Neural progenitor cell (in vitro differentiated cells): Measurements from ENCODE around the gene NLK. TPM values are rescaled to one million over a fixed set of nuclear protein-coding genes. Genes with fewer than 3 reads are reported as not detected.

ENCODE experiments used
- DNase-seq: peaks from one replicate; pipeline ENCODE4 v3.0.0-alpha.2; 2016; ENCODE audit warnings: low spot score
- H2AFZ ChIP-seq: fragments of 200-600 bp; sonication (generic); replicated peaks from 2 replicates; pipeline ENCODE4 v1.6.1; 2016; ENCODE audit warnings: antibody characterized with exemption
- H3F3A ChIP-seq: fragments of 200-600 bp; sonication (generic); 2 replicates; pipeline ENCODE4 v1.6.1; 2016; ENCODE audit warnings: antibody characterized with exemption, low read depth
- H3K27ac ChIP-seq: fragments of 200-600 bp; sonication (generic); 2 replicates; pipeline ENCODE4 v1.5.1; 2016; ENCODE audit warnings: mild to moderate bottlenecking
- H3K27me3 ChIP-seq: fragments of 200-600 bp; sonication (generic); 2 replicates; pipeline ENCODE4 v1.6.1; 2016; ENCODE audit warnings: mild to moderate bottlenecking, moderate library complexity
- H3K36me3 ChIP-seq: fragments of 200-600 bp; sonication (generic); 2 replicates; pipeline ENCODE4 v1.5.1; 2016
- H3K4me1 ChIP-seq: fragments of 200-600 bp; sonication (generic); 2 replicates; pipeline ENCODE4 v1.6.1; 2016; ENCODE audit warnings: mixed run types
- H3K4me2 ChIP-seq: fragments of 200-600 bp; sonication (generic); 2 replicates; pipeline ENCODE4 v1.6.1; 2016
- H3K4me3 ChIP-seq: fragments of 200-600 bp; sonication (generic); 2 replicates; pipeline ENCODE4 v1.5.1; 2016
- H3K79me2 ChIP-seq: fragments of 200-600 bp; sonication (generic); 2 replicates; pipeline ENCODE4 v1.6.1; 2016; ENCODE audit warnings: low read depth
- H3K9ac ChIP-seq: fragments of 200-600 bp; sonication (generic); 2 replicates; pipeline ENCODE4 v1.6.1; 2016
- H3K9me3 ChIP-seq: fragments of 200-600 bp; sonication (generic); 2 replicates; pipeline ENCODE4 v1.5.1; 2016; ENCODE audit warnings: low read depth
- H4K20me1 ChIP-seq: fragments of 200-600 bp; sonication (generic); 2 replicates; pipeline ENCODE4 v1.6.1; 2016; ENCODE audit warnings: low read depth
- H3K27ac Mint-ChIP-seq: 3 replicates; pipeline ENCODE4 v1.8.0; 2021; ENCODE audit warnings: mixed read lengths
- H3K27me3 Mint-ChIP-seq: 2 replicates; pipeline ENCODE4 v1.8.0; 2022; ENCODE audit warnings: low read depth, mild to moderate bottlenecking, inconsistent platforms, moderate library complexity, mixed read lengths; ENCODE audit not compliant: insufficient read depth
- H3K36me3 Mint-ChIP-seq: 3 replicates; pipeline ENCODE4 v1.8.0; 2021; ENCODE audit warnings: mixed read lengths
- H3K4me1 Mint-ChIP-seq: 3 replicates; pipeline ENCODE4 v1.8.0; 2021; ENCODE audit warnings: mixed read lengths
- H3K4me3 Mint-ChIP-seq: 3 replicates; pipeline ENCODE4 v1.8.0; 2021; ENCODE audit warnings: mild to moderate bottlenecking, moderate library complexity, mixed read lengths
- H3K9me3 Mint-ChIP-seq: 3 replicates; pipeline ENCODE4 v1.8.0; 2020; ENCODE audit warnings: mixed read lengths
- EZH2 ChIP-seq: fragments of 200-600 bp; sonication (generic); IDR thresholded peaks from 2 replicates; pipeline ENCODE4 v1.6.1; 2017; ENCODE audit warnings: antibody characterized with exemption, mild to moderate bottlenecking, moderate library complexity
- EZH2phosphoT487 ChIP-seq: fragments of 200-600 bp; sonication (generic); IDR thresholded peaks from 2 replicates; pipeline ENCODE4 v1.6.1; 2017; ENCODE audit warnings: antibody characterized with exemption
- total RNA-seq: library from RNA; depleted of rRNA; stranded (reverse); fragments of >200 nt; gene quantifications from 2 replicates; pipeline ENCODE4 v1.2.3, GENCODE V29; 2015; ENCODE audit warnings: low replicate concordance
- TF ChIP-seq, protein P1 (sequence below): fragments of 200-600 bp; sonication (generic); IDR thresholded peaks from 2 replicates; pipeline ENCODE4 v1.5.1; 2017; ENCODE audit warnings: antibody characterized with exemption, mild to moderate bottlenecking

The NLK gene
- total RNA-seq, 1 donor from 2014 or later = 61.7 TPM

DNA sequence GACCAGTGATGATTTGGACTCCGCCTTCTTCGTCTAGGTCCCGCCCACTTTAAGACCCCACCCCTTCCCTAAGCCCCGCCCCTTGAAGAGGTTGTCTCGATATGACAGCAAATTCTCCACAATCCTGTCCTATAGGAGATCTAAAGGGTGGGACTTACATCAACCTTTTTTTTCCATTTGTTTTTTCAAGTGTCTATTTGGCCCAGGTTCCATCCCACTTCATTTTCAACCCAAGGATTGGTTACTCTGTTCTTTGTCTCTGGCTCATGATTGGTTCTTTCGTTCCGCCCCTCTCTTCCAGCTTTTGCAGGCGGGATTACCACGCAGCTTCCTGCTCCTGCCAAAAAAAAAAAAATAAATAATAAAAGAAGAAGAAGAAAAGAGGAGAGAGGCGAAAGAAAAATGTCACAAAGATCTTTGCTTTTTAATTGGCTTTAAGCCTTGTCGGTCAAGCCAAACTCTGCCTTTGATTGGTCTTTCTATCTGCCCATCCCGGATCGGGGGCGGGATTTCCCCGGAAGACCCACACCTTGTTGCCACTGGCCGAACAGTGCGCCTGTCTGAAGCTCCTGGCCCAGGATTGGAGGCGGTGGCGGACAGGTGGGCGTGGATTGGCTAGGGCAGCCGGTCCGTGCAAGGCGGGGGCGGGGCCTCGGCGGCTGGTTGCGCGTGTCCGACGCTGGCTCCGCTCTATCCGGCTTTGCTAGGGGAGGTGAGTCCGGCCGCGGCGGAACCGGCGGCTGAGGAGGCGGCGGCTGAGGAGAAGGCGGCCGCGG lies 1.2 kb upstream of the NLK start:
- TF ChIP-seq EZH2 (no peak), EZH2phosphoT487 (no peak)
- TF ChIP-seq, protein P1, sequence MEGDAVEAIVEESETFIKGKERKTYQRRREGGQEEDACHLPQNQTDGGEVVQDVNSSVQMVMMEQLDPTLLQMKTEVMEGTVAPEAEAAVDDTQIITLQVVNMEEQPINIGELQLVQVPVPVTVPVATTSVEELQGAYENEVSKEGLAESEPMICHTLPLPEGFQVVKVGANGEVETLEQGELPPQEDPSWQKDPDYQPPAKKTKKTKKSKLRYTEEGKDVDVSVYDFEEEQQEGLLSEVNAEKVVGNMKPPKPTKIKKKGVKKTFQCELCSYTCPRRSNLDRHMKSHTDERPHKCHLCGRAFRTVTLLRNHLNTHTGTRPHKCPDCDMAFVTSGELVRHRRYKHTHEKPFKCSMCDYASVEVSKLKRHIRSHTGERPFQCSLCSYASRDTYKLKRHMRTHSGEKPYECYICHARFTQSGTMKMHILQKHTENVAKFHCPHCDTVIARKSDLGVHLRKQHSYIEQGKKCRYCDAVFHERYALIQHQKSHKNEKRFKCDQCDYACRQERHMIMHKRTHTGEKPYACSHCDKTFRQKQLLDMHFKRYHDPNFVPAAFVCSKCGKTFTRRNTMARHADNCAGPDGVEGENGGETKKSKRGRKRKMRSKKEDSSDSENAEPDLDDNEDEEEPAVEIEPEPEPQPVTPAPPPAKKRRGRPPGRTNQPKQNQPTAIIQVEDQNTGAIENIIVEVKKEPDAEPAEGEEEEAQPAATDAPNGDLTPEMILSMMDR = no peak
- peak overlapping the region; percentile 89 for H3K4me3 ChIP-seq
- H3K9me3 ChIP-seq = no peaks in the 10 kb centered on the region
- H3K36me3 Mint-ChIP-seq = peaks cover 8% of the 10 kb centered on the region
- peaks cover 4% of the 10 kb centered on the region for H3K27me3 Mint-ChIP-seq
- peaks cover 45% of the 10 kb centered on the region for H3K79me2 ChIP-seq
- no peak overlapping the region for H3K27ac ChIP-seq
- DNase-seq = peak; percentile 100
- H3K36me3 ChIP-seq = no peaks in the 10 kb centered on the region
- H3K4me1 ChIP-seq = peaks cover 34% of the 10 kb centered on the region
- no peaks in the 10 kb centered on the region for H3K9me3 Mint-ChIP-seq
- H3K4me3 Mint-ChIP-seq = peak overlapping the region; percentile 88
- peaks cover 41% of the 10 kb centered on the region for H3K4me1 Mint-ChIP-seq
- peak overlapping the region; percentile 74 for H3K9ac ChIP-seq
- H3K27me3 ChIP-seq = no peaks in the 10 kb centered on the region
- H3K4me2 ChIP-seq = peak overlapping the region; percentile 89
- H4K20me1 ChIP-seq = peaks cover 29% of the 10 kb centered on the region
- H3F3A ChIP-seq = peaks cover 9% of the 10 kb centered on the region
- H2AFZ ChIP-seq = no peak overlapping the region
- H3K27ac Mint-ChIP-seq = peak overlapping the region; percentile 39

DNA sequence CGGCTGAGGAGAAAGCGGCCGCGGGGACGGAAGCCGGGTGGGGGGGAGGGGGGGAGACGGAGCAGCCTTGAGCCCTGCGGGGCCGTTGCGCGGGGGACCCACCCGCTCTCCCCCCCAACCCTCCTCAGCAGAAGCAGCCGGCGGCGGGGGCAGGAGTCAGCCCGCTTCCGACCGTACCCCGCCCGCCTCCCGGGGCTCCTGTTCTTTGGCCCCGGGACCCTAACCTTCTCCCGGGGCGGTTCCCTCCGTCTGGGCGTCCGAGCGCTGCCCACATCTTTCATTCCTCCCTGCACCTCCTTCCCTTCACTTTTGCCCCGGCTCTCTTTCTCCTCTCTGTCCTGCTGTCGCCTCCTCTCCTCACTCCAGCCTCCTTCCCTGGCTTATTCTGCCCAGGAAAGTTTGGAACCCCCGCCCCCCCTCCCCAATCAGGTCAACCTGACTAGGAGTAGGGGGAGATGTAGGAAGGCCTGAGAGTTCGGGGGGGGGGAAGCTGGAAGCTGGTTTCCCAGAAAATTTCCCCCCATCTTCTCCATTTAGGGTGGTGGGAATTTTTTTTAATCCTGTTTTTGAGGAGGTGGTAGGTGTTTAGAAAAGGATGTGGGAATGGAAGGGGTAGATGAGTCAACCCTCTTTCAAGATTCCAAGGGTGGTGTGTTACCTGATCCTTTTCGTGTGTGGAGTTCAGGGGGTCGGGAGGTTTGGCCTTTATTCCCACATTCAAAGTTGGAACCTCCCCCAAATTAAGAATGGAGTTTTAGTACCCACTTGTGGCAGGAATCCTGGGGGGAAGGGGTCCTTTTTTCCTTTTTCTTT lies 427 bp upstream of the NLK start:
- no peaks in the 10 kb centered on the region for H3K9me3 ChIP-seq
- peaks cover 8% of the 10 kb centered on the region for H3K36me3 Mint-ChIP-seq
- peak overlapping the region; percentile 89 for H3K4me3 ChIP-seq
- peak overlapping the region; percentile 89 for H3K4me2 ChIP-seq
- DNase-seq = no peak
- H3K9me3 Mint-ChIP-seq = no peaks in the 10 kb centered on the region
- H3K9ac ChIP-seq = peak overlapping the region; percentile 74
- H3F3A ChIP-seq = peaks cover 9% of the 10 kb centered on the region
- no peak overlapping the region for H2AFZ ChIP-seq
- H3K4me3 Mint-ChIP-seq = peak overlapping the region; percentile 94
- peaks cover 47% of the 10 kb centered on the region for H3K4me1 Mint-ChIP-seq
- H3K27ac ChIP-seq = peak overlapping the region; percentile 54
- no peaks in the 10 kb centered on the region for H3K36me3 ChIP-seq
- H3K27me3 Mint-ChIP-seq = peaks cover 3% of the 10 kb centered on the region
- H3K27me3 ChIP-seq = no peaks in the 10 kb centered on the region
- H3K4me1 ChIP-seq = peaks cover 41% of the 10 kb centered on the region
- H4K20me1 ChIP-seq = peaks cover 34% of the 10 kb centered on the region
- no peak for TF ChIP-seq EZH2phosphoT487
- no peak for TF ChIP-seq EZH2
- TF ChIP-seq, protein P1 = no peak
- peak overlapping the region; percentile 11 for H3K27ac Mint-ChIP-seq
- peaks cover 53% of the 10 kb centered on the region for H3K79me2 ChIP-seq

DNA sequence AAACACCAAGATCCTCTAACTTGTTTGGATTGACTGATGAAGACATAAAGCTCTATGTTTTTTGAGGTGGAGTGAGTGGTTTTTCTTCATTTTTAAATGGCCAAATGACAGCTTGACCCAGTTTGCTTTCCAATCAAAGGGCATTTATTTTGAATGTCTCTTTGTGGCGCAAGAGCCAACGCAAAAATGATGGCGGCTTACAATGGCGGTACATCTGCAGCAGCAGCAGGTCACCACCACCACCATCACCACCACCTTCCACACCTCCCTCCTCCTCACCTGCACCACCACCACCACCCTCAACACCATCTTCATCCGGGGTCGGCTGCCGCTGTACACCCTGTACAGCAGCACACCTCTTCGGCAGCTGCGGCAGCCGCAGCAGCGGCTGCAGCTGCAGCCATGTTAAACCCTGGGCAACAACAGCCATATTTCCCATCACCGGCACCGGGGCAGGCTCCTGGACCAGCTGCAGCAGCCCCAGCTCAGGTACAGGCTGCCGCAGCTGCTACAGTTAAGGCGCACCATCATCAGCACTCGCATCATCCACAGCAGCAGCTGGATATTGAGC lies 329 bp downstream of the NLK start:
- peak overlapping the region; percentile 89 for H3K4me3 ChIP-seq
- H3K4me2 ChIP-seq = peak overlapping the region; percentile 89
- peaks cover 8% of the 10 kb centered on the region for H3K36me3 Mint-ChIP-seq
- H3K4me3 Mint-ChIP-seq = peak overlapping the region; percentile 94
- H2AFZ ChIP-seq = no peak overlapping the region
- H3F3A ChIP-seq = peaks cover 15% of the 10 kb centered on the region
- H3K4me1 ChIP-seq = peaks cover 49% of the 10 kb centered on the region
- peak overlapping the region; percentile 11 for H3K27ac Mint-ChIP-seq
- no peak for DNase-seq
- peaks cover 41% of the 10 kb centered on the region for H4K20me1 ChIP-seq
- H3K27me3 Mint-ChIP-seq = peaks cover 3% of the 10 kb centered on the region
- H3K9ac ChIP-seq = no peak overlapping the region
- H3K4me1 Mint-ChIP-seq = peaks cover 54% of the 10 kb centered on the region
- no peak overlapping the region for H3K27ac ChIP-seq
- no peaks in the 10 kb centered on the region for H3K9me3 ChIP-seq
- TF ChIP-seq EZH2 (no peak), EZH2phosphoT487 (no peak)
- TF ChIP-seq, protein P1 = no peak
- no peaks in the 10 kb centered on the region for H3K36me3 ChIP-seq
- no peaks in the 10 kb centered on the region for H3K9me3 Mint-ChIP-seq
- no peaks in the 10 kb centered on the region for H3K27me3 ChIP-seq
- peaks cover 60% of the 10 kb centered on the region for H3K79me2 ChIP-seq
